Thyroid gland (tissue), 4 donors: ENCODE data around the gene MTHFR.

ENCODE experiments used
- CTCF ChIP-seq, 6 experiments: fragments of 200-600 bp in 3 of 6; fragments of 450-650 bp in 3 of 6; sonication (generic) in 3 of 6; IDR thresholded peaks; one replicate each; pipeline ENCODE4 v1.5.1; 2016 to 2019; ENCODE audit warnings: antibody characterized with exemption in 6 of 6, mild to moderate bottlenecking in 2 of 6, inconsistent platforms in 1 of 6, moderate library complexity in 1 of 6
- POLR2A ChIP-seq, 2 donors: fragments of 450-650 bp; IDR thresholded peaks; one replicate each; pipeline ENCODE4 v1.6.1; 2017; ENCODE audit warnings: antibody characterized with exemption in 2 of 2, mild to moderate bottlenecking in 2 of 2, moderate library complexity in 1 of 2

- TF ChIP-seq CTCF (IDR thresholded peaks at IDR 0.05) (no peak), POLR2A (IDR thresholded peaks at IDR 0.05) (no peak)
These were observed 34.2 kb downstream of the MTHFR start for GRCh38 chr1:11771481-11772043.
